ENCODE measurements around the gene LDLRAD2. TPM values are rescaled to one million over a fixed set of nuclear protein-coding genes. Genes with fewer than 3 reads are reported as not detected.

LDLRAD2 gene
- total and polyA plus RNA-seq, 2 of the 4 experiments (the other 2 are of a cell fraction): 0.05 TPM; not detected in 1

GRCh38 chr1:21782868-21783678 is 29.0 kb upstream of the LDLRAD2 start, which contains the start of gene USP48:
TSS of gene USP48 (minus strand) at chr1:21783149. CDS start at chr1:21782957, 192 bp downstream.
- Histone ChIP-seq H3K9ac (ENCODE audit: low read depth, low read length) (peak within 1 kb of the TSS; percentile 96), H4K5ac (ENCODE audit: low read depth, low read length) (peak within 1 kb of the TSS; percentile 97), H2BK120ac (ENCODE audit: low read depth, low read length) (peak within 1 kb of the TSS; percentile 93), H2BK15ac (ENCODE audit: low read depth, low read length) (peak within 1 kb of the TSS; percentile 91; the same call in 2 of the 3 replicates), H3K4me2 (ENCODE audit: low read depth, low read length) (peak within 1 kb of the TSS; percentile 93), H3K4me1 (ENCODE audit: control insufficient read depth, insufficient read depth, low read length) (0 out of 2 replicates have a peak, but pooled peaks cover 1% of the 10 kb centered on the region), H4K20me1 (ENCODE audit: insufficient read depth, low read length) (peaks cover 31% of the 10 kb centered on the region), H3K27me3 (ENCODE audit: control insufficient read depth, insufficient read depth, low read length) (no peaks in the 10 kb centered on the region), H3K18ac (ENCODE audit: low read depth, low read length) (peak within 1 kb of the TSS; percentile 96), H2AK9ac (replicated peaks; ENCODE audit: low read depth, low read length, poor library complexity) (peak within 1 kb of the TSS; percentile 100), H3K36me3 (ENCODE audit: control insufficient read depth, insufficient read depth, low read length) (no peaks in the 10 kb centered on the region), H3K23ac (ENCODE audit: low read depth, low read length) (peak within 1 kb of the TSS; percentile 99), H2AFZ (replicated peaks; ENCODE audit: low read length, poor library complexity) (peak within 1 kb of the TSS; percentile 98), H3K9me3 (ENCODE audit: control insufficient read depth, insufficient read depth, low read length) (no peaks in the 10 kb centered on the region), H3K79me1 (ENCODE audit: low read depth in 1 of 2, low read length in 2 of 2) (peaks cover 0 to 27% of the 10 kb centered on the region in 2 experiments; a peak in 3 of 4 replicates), H2AK5ac (ENCODE audit: low read depth, low read length) (peak within 1 kb of the TSS; percentile 97), H3K56ac (ENCODE audit: extremely low read depth, insufficient read depth, low read length) (peak within 1 kb of the TSS; percentile 100), H4K8ac (ENCODE audit: low read depth in 2 of 2, low read length in 2 of 2) (peak within 1 kb of the TSS; percentile 97 to 100), H3K14ac (replicated peaks; ENCODE audit: low read depth, low read length) (peak within 1 kb of the TSS; percentile 99), H2BK20ac (ENCODE audit: low read depth, low read length) (peak within 1 kb of the TSS; percentile 29; the same call in 1 of the 2 replicates), H3K9me1 (ENCODE audit: insufficient read depth, low read length) (peaks cover 3% of the 10 kb centered on the region; the same call in 1 of the 2 replicates), H3K27ac (ENCODE audit: insufficient read depth, low read length) (peak within 1 kb of the TSS; percentile 95), H3K4ac (ENCODE audit: low read depth, low read length) (peak within 1 kb of the TSS; percentile 100), H4K91ac (ENCODE audit: insufficient read depth, low read depth, low read length) (peak within 1 kb of the TSS; percentile 100), H3K4me3 (ENCODE audit: insufficient read depth, low read depth, low read length) (peak within 1 kb of the TSS; percentile 66), H2BK5ac (ENCODE audit: low read depth, low read length, poor library complexity, severe bottlenecking) (peak within 1 kb of the TSS; percentile 99)
- intact Hi-C loops (cut with micrococcal nuclease): loop anchor here (5.0 to 10.0 kb wide), 2 partner anchors 34 to 152 kb away; partner anchors contain the start of gene HSPG2
- WGBS, 2 experiments (ENCODE audit: extremely low coverage in 2 of 2, insufficient read length in 1 of 2): 1% methylated on average over 27 of the region's 82 CpGs; no CpG with 5 or more reads in 1 of the 2 experiments
- peak; percentile 90 for ATAC-seq (ENCODE audit: low read depth)
- peak; percentile 97 for DNase-seq
- dilution Hi-C loops (cut with HindIII; ENCODE audit: low sequenced_read_pairs, unreplicated experiment): no loop called here
- peak; percentile 92 for TF ChIP-seq BHLHE40 (IDR thresholded peaks at IDR 0.05; ENCODE audit: low read depth, low read length)
- TF ChIP-seq RFX5 (IDR thresholded peaks at IDR 0.05; ENCODE audit: low read depth, low read length): no peak
- 0 out of 2 replicates have a peak, but pooled peaks have one; percentile 44 for TF ChIP-seq USF2 (IDR thresholded peaks at IDR 0.05; ENCODE audit: low read depth, low read length)
- peak; percentile 62; the same call in 1 of the 2 replicates for TF ChIP-seq MXI1 (IDR thresholded peaks at IDR 0.05; ENCODE audit: borderline replicate concordance, low read depth, low read length)
- peak; percentile 98 for TF ChIP-seq POLR2A (IDR thresholded peaks at IDR 0.05; ENCODE audit: low read depth, low read length)
- TF ChIP-seq RCOR1 (IDR thresholded peaks at IDR 0.05; ENCODE audit: insufficient replicate concordance, low read length): no peak
- TF ChIP-seq MAZ (IDR thresholded peaks at IDR 0.05; ENCODE audit: borderline replicate concordance, low read depth, low read length): no peak
- no TSS peak for BruUV-seq (replicated peaks)
- ChIA-PET POLR2A (ENCODE audit: unreplicated experiment) (no interaction called here), CTCF (interaction anchor here (0.5 to 1.8 kb wide), 3 partner anchors 65 to 180 kb away, joined by 3 to 5 read pairs (median 3); no protein-coding TSS in a partner anchor)
- in situ Hi-C loops (cut with MboI; ENCODE audit: low sequenced_read_pairs): no loop called here

Data from IMR-90 (cell line).